ENCODE results near the gene ECI1.
"Not testable (repeated sequence)": the region's sequence is repeated elsewhere in the genome, so short reads cannot be mapped to it uniquely, and the experiment has no call there.

The ECI1 gene

DNA sequence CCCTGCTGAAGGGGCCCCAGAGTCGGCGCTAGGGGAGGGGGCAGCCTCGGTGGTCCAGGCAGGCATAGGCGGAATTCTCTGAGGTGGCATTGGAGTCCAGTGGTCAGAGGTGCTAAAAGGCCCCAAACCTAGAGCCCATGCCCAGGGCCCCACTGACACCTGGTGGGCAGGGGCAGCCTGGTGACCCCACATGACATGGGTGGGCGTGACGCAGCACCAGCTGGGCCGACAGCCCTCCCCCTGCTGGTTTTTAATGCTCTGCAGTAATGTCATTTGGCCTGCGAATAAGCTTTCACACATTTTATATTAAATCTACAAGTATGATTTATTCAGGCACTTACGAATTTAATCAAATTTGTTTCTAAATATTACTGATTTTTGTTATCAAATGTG, 18.7 kb upstream of the ECI1 start:
- no peak overlapping the region for H2AK5ac ChIP-seq (ENCODE audit: low read length)
- H2BK5ac ChIP-seq (ENCODE audit: low read depth, low read length, poor library complexity), result no peak overlapping the region
- H4K12ac ChIP-seq (ENCODE audit: low read depth, low read length), result no peak overlapping the region
- H3K36me3 ChIP-seq (ENCODE audit: control insufficient read depth in 1 of 2, insufficient read depth in 2 of 2, low read length in 2 of 2), result peaks cover 2 to 8% of the 10 kb centered on the region in 2 experiments
- H3K4me3 ChIP-seq (ENCODE audit: low read depth, low read length), result no peak overlapping the region
- H3K79me1 ChIP-seq (ENCODE audit: low read length), result peaks cover 15% of the 10 kb centered on the region
- no peak overlapping the region for H3K23ac ChIP-seq (ENCODE audit: low read length)
- H2BK120ac ChIP-seq (ENCODE audit: insufficient read depth, low read length, poor library complexity), result no peak overlapping the region
- no peaks in the 10 kb centered on the region for H3K9me3 ChIP-seq (ENCODE audit: insufficient read depth, low read depth, low read length)
- no peak overlapping the region for H3K4me2 ChIP-seq (ENCODE audit: low read length)
- H3K79me2 ChIP-seq (ENCODE audit: control insufficient read depth, insufficient read depth, low read length, poor library complexity), result peaks cover 24% of the 10 kb centered on the region
- H3K4me1 ChIP-seq (ENCODE audit: control insufficient read depth in 1 of 2, insufficient read depth in 2 of 2, low read length in 2 of 2), result peaks cover 3 to 9% of the 10 kb centered on the region in 2 experiments
- WGBS (ENCODE audit: extremely low coverage, insufficient coverage, insufficient read length), result no CpG with 5 or more reads among the region's 9 CpGs
- H3K18ac ChIP-seq (ENCODE audit: low read length), result no peak overlapping the region
- H3K4ac ChIP-seq (ENCODE audit: low read depth, low read length), result no peak overlapping the region
- H3K27me3 ChIP-seq (ENCODE audit: insufficient read depth, low read length), result no peaks in the 10 kb centered on the region
- DNase-seq, result no peak
- no peak overlapping the region for H4K8ac ChIP-seq (ENCODE audit: low read depth, low read length)
- no peak overlapping the region for H2AFZ ChIP-seq (ENCODE audit: insufficient read depth, low read length, poor library complexity)
- no peak overlapping the region for H4K91ac ChIP-seq (ENCODE audit: low read depth, low read length)
- no peak overlapping the region for H2BK12ac ChIP-seq (ENCODE audit: low read length)
- H3K27ac ChIP-seq (ENCODE audit: low read depth, low read length), result no peak overlapping the region
- H3K14ac ChIP-seq (ENCODE audit: low read length), result no peak overlapping the region
- H3K9ac ChIP-seq (ENCODE audit: low read length), result no peak overlapping the region

DNA sequence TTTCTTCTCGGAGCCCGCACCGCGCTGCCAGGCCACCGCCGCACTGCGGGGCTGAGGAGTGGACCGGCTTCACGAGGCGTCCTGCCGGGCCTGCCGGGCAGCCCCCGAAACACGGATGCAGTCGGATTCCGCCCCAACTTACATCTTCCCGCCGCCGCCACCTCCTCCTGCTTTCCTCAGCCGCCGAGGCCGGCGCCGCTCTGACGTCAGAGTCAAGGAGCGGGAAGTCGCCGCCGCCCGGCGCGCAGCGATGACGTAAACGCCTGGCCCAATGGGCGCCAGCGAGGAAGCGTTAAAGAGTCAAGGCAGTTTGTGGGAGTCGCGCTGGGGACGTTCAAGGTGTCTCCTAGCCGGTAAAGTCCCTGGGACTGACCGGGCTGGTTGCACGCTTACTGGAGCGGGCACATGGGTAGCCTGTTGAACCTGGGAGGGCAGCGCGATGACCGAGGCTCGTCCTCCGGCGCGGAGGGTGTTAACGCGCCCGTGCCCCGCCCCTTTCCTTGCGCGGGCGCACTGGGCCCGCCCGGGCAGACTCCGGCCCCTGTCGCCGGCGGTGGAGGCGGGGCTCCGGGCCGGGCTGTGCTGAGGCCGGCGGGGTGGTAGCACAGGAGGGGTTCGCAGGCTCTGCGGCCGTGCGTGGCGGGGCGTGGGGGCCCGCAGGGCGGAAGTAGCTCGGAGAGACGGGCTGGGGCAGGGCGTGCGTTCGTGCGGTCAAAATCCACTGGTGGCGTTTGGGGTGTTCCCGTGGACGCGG, 16.7 kb upstream of the ECI1 start, which contains the start of gene RNPS1:
RNPS1 (minus strand) TSS at position 214 of the 754 bp plus-strand sequence. CDS start 3,483 bp downstream, outside the sequence.
- peaks cover 16 to 20% of the 10 kb centered on the region in 2 experiments for H3K36me3 ChIP-seq (ENCODE audit: control insufficient read depth in 1 of 2, insufficient read depth in 2 of 2, low read length in 2 of 2)
- peak within 1 kb of the TSS; percentile 97 for H2BK5ac ChIP-seq (ENCODE audit: low read depth, low read length, poor library complexity)
- peak; percentile 95 to 99 for DNase-seq
- H4K12ac ChIP-seq (ENCODE audit: low read depth, low read length), result peak within 1 kb of the TSS; percentile 78
- peak within 1 kb of the TSS; percentile 97 for H3K4ac ChIP-seq (ENCODE audit: low read depth, low read length)
- peak within 1 kb of the TSS; percentile 96 for H3K27ac ChIP-seq (ENCODE audit: low read depth, low read length)
- H3K79me1 ChIP-seq (ENCODE audit: low read length), result peaks cover 15% of the 10 kb centered on the region
- no peaks in the 10 kb centered on the region for H3K27me3 ChIP-seq (ENCODE audit: insufficient read depth, low read length)
- H2AFZ ChIP-seq (ENCODE audit: insufficient read depth, low read length, poor library complexity), result peak within 1 kb of the TSS; percentile 93
- H4K91ac ChIP-seq (ENCODE audit: low read depth, low read length), result peak within 1 kb of the TSS; percentile 93
- no peaks in the 10 kb centered on the region for H3K9me3 ChIP-seq (ENCODE audit: insufficient read depth, low read depth, low read length)
- H3K9ac ChIP-seq (ENCODE audit: low read length), result peak within 1 kb of the TSS; percentile 97
- H3K23ac ChIP-seq (ENCODE audit: low read length), result no peak within 1 kb of the TSS
- H2AK5ac ChIP-seq (ENCODE audit: low read length), result peak within 1 kb of the TSS; percentile 95
- H2BK12ac ChIP-seq (ENCODE audit: low read length), result peak within 1 kb of the TSS; percentile 11
- H3K4me3 ChIP-seq (ENCODE audit: low read depth, low read length), result peak within 1 kb of the TSS; percentile 88
- no CpG with 5 or more reads among the region's 88 CpGs for WGBS (ENCODE audit: extremely low coverage, insufficient coverage, insufficient read length)
- H3K18ac ChIP-seq (ENCODE audit: low read length), result peak within 1 kb of the TSS; percentile 95
- peak within 1 kb of the TSS; percentile 95 for H3K14ac ChIP-seq (ENCODE audit: low read length)
- H4K8ac ChIP-seq (ENCODE audit: low read depth, low read length), result peak within 1 kb of the TSS; percentile 95
- peaks cover 3 to 9% of the 10 kb centered on the region in 2 experiments for H3K4me1 ChIP-seq (ENCODE audit: control insufficient read depth in 1 of 2, insufficient read depth in 2 of 2, low read length in 2 of 2)
- H3K79me2 ChIP-seq (ENCODE audit: control insufficient read depth, insufficient read depth, low read length, poor library complexity), result peaks cover 32% of the 10 kb centered on the region
- peak within 1 kb of the TSS; percentile 100 for H3K4me2 ChIP-seq (ENCODE audit: low read length)
- H2BK120ac ChIP-seq (ENCODE audit: insufficient read depth, low read length, poor library complexity), result peak within 1 kb of the TSS; percentile 94

DNA sequence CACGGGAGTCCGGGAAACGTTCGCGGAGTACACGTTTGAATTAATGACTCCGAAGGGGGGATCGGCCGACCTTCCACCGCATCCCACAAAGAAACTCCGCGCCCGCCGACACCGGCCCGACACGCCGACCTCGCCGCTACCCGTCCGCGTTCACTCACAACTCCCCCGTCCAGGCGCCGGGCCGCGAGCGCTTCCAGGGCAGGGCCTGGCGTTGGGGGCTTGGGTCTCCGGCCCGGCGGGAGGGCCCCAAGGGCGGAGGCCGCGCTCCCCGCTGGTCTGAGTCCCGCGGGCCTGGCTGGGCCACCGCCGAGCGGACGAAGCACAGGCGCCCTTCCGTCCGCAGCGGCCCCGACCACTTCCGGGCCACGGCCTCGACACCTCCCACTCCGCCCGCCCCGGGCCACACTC, 16.1 kb upstream of the ECI1 start:
- Histone ChIP-seq H2AFZ (ENCODE audit: insufficient read depth, low read length, poor library complexity) (peak overlapping the region; percentile 74), H4K8ac (ENCODE audit: low read depth, low read length) (peak overlapping the region; percentile 88), H3K4me3 (ENCODE audit: low read depth, low read length) (peak overlapping the region; percentile 88), H2BK120ac (ENCODE audit: insufficient read depth, low read length, poor library complexity) (peak overlapping the region; percentile 94), H4K91ac (ENCODE audit: low read depth, low read length) (peak overlapping the region; percentile 93), H3K4me2 (ENCODE audit: low read length) (peak overlapping the region; percentile 100), H2AK5ac (ENCODE audit: low read length) (peak overlapping the region; percentile 95), H3K4ac (ENCODE audit: low read depth, low read length) (peak overlapping the region; percentile 97), H3K14ac (ENCODE audit: low read length) (peak overlapping the region; percentile 95), H3K27ac (ENCODE audit: low read depth, low read length) (peak overlapping the region; percentile 96), H3K79me1 (ENCODE audit: low read length) (peaks cover 15% of the 10 kb centered on the region), H3K9ac (ENCODE audit: low read length) (peak overlapping the region; percentile 83), H3K79me2 (ENCODE audit: control insufficient read depth, insufficient read depth, low read length, poor library complexity) (peaks cover 32% of the 10 kb centered on the region), H3K18ac (ENCODE audit: low read length) (peak overlapping the region; percentile 95), H2BK5ac (ENCODE audit: low read depth, low read length, poor library complexity) (peak overlapping the region; percentile 97), H4K12ac (ENCODE audit: low read depth, low read length) (peak overlapping the region; percentile 67), H3K36me3 (ENCODE audit: control insufficient read depth in 1 of 2, insufficient read depth in 2 of 2, low read length in 2 of 2) (peaks cover 20 to 26% of the 10 kb centered on the region in 2 experiments)
- not testable (repeated sequence) for DNase-seq; H3K4me1 ChIP-seq (ENCODE audit: control insufficient read depth in 1 of 2, insufficient read depth in 2 of 2, low read length in 2 of 2); H3K27me3 ChIP-seq (ENCODE audit: insufficient read depth, low read length); H3K23ac ChIP-seq (ENCODE audit: low read length); H2BK12ac ChIP-seq (ENCODE audit: low read length); H3K9me3 ChIP-seq (ENCODE audit: insufficient read depth, low read depth, low read length)
- WGBS (ENCODE audit: extremely low coverage, insufficient coverage, insufficient read length), result no CpG with 5 or more reads among the region's 54 CpGs

DNA sequence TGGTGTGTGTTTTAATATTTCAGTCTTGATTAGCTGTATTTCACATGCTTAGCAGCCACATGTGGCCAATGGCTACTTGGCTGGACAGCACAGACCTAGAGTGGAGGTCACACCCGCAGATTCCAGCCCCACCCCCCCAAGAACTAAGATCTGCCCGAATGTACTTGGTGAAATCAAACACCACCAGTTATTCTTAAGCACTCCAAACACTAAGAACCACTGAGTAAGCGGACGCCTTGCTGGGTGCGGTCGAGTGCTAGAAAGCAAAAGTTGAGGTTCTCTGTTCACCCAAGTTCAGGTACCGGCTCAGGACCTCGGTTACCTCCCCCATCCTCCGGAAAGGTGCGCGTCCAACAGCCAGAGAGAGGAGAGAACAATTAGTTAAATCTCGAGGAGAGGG, 15.5 kb upstream of the ECI1 start:
- H3K23ac ChIP-seq (ENCODE audit: low read length); H2AK5ac ChIP-seq (ENCODE audit: low read length); H4K12ac ChIP-seq (ENCODE audit: low read depth, low read length); H3K27me3 ChIP-seq (ENCODE audit: insufficient read depth, low read length); H2AFZ ChIP-seq (ENCODE audit: insufficient read depth, low read length, poor library complexity); H2BK12ac ChIP-seq (ENCODE audit: low read length); H3K18ac ChIP-seq (ENCODE audit: low read length); H3K14ac ChIP-seq (ENCODE audit: low read length); H2BK120ac ChIP-seq (ENCODE audit: insufficient read depth, low read length, poor library complexity); DNase-seq; H4K91ac ChIP-seq (ENCODE audit: low read depth, low read length); H3K4me1 ChIP-seq (ENCODE audit: control insufficient read depth in 1 of 2, insufficient read depth in 2 of 2, low read length in 2 of 2); H3K27ac ChIP-seq (ENCODE audit: low read depth, low read length); H3K9me3 ChIP-seq (ENCODE audit: insufficient read depth, low read depth, low read length); H2BK5ac ChIP-seq (ENCODE audit: low read depth, low read length, poor library complexity); H4K8ac ChIP-seq (ENCODE audit: low read depth, low read length): not testable (repeated sequence)
- H3K4ac ChIP-seq (ENCODE audit: low read depth, low read length), result peak overlapping the region; percentile 77
- H3K4me3 ChIP-seq (ENCODE audit: low read depth, low read length), result peak overlapping the region; percentile 88
- peak overlapping the region; percentile 42 for H3K9ac ChIP-seq (ENCODE audit: low read length)
- H3K36me3 ChIP-seq (ENCODE audit: control insufficient read depth in 1 of 2, insufficient read depth in 2 of 2, low read length in 2 of 2), result peaks cover 27 to 29% of the 10 kb centered on the region in 2 experiments
- H3K79me2 ChIP-seq (ENCODE audit: control insufficient read depth, insufficient read depth, low read length, poor library complexity), result peaks cover 32% of the 10 kb centered on the region
- peaks cover 15% of the 10 kb centered on the region for H3K79me1 ChIP-seq (ENCODE audit: low read length)
- H3K4me2 ChIP-seq (ENCODE audit: low read length), result peak overlapping the region; percentile 61
- WGBS (ENCODE audit: extremely low coverage, insufficient coverage, insufficient read length), result no CpG with 5 or more reads among the region's 12 CpGs
